Measurements from ENCODE around the gene COMT. TPM values are rescaled to one million over a fixed set of nuclear protein-coding genes. Genes with fewer than 3 reads are reported as not detected.

COMT gene
- total RNA-seq, 4 donors from 2014 or later, result 89.1 to 149 (median 138) TPM

DNA sequence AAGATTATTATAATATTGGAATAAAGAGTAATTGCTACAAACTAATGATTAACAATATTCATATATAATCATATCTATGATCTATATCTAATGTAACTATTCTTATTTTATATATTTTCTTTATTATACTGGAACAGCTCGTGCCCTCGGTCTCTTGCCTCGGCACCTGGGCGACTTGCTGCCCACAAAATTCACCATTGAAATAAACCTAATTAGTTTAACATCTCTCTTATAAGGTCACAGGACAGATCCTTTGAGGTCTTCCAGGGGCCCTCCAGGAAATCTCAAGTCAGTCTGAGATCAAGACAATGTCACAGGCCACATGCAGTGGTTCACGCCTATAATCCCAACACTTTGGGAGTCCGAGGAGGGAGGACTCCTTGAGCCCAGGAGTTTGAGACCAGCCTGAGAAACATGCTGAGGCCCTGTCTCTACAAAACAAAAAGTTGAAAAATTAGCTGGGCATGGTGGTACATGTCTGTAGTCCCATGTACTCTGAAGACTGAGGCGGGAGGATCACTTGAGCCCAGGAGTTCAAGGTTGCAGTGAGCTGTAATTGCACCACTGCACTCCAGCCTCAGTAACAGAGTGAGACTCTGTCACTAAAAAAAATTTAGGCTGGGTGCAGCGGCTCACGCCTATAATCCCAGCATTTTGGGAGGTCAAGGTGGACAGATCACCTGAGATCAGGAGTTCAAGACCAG lies 6.6 kb downstream of the COMT start:
- no peaks in the 10 kb centered on the region for H3K9me3 ChIP-seq
- no peak for TF ChIP-seq POLR2A (IDR thresholded peaks at IDR 0.05)
- TF ChIP-seq, protein P1, sequence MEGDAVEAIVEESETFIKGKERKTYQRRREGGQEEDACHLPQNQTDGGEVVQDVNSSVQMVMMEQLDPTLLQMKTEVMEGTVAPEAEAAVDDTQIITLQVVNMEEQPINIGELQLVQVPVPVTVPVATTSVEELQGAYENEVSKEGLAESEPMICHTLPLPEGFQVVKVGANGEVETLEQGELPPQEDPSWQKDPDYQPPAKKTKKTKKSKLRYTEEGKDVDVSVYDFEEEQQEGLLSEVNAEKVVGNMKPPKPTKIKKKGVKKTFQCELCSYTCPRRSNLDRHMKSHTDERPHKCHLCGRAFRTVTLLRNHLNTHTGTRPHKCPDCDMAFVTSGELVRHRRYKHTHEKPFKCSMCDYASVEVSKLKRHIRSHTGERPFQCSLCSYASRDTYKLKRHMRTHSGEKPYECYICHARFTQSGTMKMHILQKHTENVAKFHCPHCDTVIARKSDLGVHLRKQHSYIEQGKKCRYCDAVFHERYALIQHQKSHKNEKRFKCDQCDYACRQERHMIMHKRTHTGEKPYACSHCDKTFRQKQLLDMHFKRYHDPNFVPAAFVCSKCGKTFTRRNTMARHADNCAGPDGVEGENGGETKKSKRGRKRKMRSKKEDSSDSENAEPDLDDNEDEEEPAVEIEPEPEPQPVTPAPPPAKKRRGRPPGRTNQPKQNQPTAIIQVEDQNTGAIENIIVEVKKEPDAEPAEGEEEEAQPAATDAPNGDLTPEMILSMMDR (IDR thresholded peaks at IDR 0.05), result peak in 1 of 6 experiments; percentile 22
- no peaks in the 10 kb centered on the region for H3K27me3 ChIP-seq
- H3K27ac ChIP-seq, result no peak overlapping the region
- no peaks in the 10 kb centered on the region for H3K36me3 ChIP-seq
- DNase-seq, result no peak
- no peak overlapping the region for H3K4me3 ChIP-seq
- H3K4me1 ChIP-seq, result peaks cover 0 to 23% (median 0%) of the 10 kb centered on the region in 4 donors

DNA sequence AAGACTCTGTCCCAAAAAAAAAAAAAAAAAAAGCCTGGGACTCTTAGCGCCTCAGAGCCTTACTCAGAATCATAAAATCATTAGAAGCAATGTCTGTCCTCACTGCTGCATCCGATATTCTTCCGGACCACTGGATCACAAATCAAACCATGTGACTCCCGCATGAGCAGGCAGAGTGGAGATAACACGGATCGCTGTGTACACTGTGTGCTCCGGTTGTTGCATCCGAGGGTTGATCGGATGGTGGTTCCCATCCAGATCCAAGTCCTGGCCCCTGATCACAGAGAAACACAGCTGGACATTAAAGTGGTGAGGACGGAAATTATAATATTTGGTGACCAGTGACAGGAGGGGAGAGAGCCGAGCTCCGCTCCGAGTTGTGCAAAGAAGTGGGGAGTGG lies 9.8 kb downstream of the COMT start:
- TF ChIP-seq, protein P1 (IDR thresholded peaks at IDR 0.05), result no peak
- no peak for TF ChIP-seq POLR2A (IDR thresholded peaks at IDR 0.05)
- Histone ChIP-seq H3K4me3 (no peak overlapping the region), H3K36me3 (no peaks in the 10 kb centered on the region), H3K27ac (no peak overlapping the region), H3K27me3 (no peaks in the 10 kb centered on the region), H3K9me3 (no peaks in the 10 kb centered on the region), H3K4me1 (peaks cover 0 to 23% (median 0%) of the 10 kb centered on the region in 4 donors)
- DNase-seq, result no peak

DNA sequence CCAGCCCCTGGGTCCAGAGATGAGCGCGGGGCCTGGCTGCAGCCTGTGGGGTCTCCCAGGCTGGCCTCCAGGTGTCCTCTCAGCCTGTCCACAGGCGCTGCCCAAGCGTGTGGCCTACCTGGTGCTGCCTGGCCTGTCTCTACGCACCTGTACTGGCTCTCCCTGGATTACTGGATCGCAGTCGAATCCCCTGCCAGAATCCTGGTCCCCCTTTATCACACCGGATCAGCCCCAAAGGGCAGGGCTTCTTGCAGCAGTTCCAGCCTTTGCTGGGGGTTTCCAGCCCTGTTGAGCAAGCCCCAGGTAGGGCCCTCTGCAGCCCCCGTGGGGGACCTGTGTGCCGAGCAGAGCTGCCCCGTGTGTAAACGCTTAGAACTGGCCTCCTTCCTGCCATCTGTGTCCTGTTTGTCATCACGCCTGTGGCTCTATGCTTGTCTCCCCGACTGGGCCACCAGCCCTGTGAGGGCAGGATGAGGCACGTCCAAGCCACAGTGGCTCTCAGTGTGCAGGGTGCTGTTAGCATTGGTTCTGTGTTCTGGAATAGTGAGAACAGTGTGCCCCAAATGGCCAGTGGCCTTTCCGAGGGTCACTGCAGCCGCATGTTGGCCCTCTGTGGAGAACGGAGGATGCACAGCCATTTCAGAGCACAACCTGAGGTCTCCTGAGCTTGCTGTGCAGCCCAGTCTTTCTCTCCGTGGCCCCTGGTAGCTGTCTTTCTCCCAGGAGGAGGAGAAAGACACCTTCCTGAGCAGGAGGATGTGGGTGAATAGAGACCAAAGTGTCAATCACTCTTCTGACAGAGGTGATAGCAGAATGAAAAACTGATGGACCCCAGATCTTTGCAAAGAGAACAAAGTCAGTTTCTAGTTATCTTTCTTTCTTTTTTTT lies 13.9 kb downstream of the COMT start:
- Histone ChIP-seq H3K27ac (no peak overlapping the region), H3K36me3 (no peaks in the 10 kb centered on the region), H3K27me3 (no peaks in the 10 kb centered on the region), H3K4me3 (no peak overlapping the region), H3K4me1 (peaks cover 0 to 34% (median 4%) of the 10 kb centered on the region in 4 donors), H3K9me3 (no peaks in the 10 kb centered on the region)
- TF ChIP-seq, protein P1 (IDR thresholded peaks at IDR 0.05), result no peak
- TF ChIP-seq POLR2A (IDR thresholded peaks at IDR 0.05), result no peak
- no peak for DNase-seq

DNA sequence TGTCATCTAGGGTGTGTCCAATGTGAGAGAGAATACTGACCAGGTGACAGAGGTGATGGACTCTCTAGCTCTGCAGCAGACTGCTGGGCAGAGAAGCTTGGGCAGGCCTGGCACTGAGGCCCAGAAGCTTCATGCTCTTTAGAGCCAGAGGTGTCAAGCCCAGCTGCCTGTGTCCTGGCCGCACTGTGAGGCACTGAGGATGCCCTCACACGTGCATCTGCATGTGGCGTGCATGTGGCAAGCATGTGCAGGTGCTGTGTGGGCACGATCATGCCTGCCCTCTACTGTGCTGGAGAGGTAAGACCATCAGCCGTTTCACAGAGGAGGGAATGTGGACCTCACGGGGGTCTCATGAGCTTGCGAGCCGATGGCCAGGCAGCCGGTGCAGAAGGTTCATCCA lies 15.9 kb downstream of the COMT start:
- no peak overlapping the region for H3K27ac ChIP-seq
- no peaks in the 10 kb centered on the region for H3K27me3 ChIP-seq
- H3K4me3 ChIP-seq, result no peak overlapping the region
- H3K4me1 ChIP-seq, result peaks cover 0 to 43% (median 4%) of the 10 kb centered on the region in 4 donors
- no peaks in the 10 kb centered on the region for H3K9me3 ChIP-seq
- H3K36me3 ChIP-seq, result no peaks in the 10 kb centered on the region
- TF ChIP-seq POLR2A (IDR thresholded peaks at IDR 0.05), result no peak
- TF ChIP-seq, protein P1 (IDR thresholded peaks at IDR 0.05), result no peak
- no peak for DNase-seq

DNA sequence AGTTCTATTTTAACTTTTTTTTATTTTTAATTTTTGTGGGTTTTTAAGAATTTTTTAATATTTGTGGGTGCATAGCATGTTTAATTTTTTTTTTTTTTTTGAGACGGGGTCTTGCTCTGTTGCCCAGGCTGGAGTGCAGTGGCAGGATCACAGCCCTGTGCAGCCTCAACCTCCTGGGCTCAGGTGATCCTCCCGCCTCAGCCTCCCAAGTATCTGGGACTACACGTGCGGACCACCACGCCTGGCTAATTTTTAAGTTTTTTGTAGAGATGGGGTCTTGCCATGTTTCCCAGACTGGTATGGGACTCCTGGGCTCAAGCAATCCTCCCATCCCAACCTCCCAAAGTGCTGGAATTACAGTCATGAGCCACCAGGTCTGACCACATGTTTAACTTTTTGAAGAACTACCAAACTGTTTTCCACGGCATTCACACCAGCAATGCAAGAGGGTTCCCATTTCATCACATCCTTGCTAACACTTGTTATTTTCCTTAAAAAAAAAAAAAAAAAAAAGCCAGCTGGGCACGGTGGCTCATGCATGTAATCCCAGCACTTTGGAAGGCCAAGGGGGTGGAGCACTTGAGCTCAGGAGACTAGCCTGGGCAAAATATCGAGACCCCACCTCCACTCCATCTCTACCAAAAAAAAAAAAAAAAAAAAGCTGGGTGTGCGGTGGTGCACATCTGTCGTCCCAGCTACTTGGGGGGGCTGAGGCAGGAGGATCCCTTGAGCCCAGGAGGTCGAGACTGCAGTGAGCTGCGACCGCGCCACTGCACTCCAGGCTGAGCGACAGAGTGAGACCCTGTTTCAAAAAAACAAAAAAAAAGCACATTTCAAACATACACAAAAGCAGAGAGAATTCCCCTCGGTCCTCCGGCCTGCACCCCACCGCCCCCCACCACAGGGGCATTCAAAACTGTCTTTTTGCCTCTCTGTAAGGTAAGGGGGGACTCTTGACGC lies 16.8 kb downstream of the COMT start:
- H3K4me3 ChIP-seq, result peak overlapping the region in 1 of 4 donors; percentile 40

More for the DNA sequence above, 16.8 kb downstream of the COMT start:
- no peak for TF ChIP-seq POLR2A (IDR thresholded peaks at IDR 0.05)
- TF ChIP-seq, protein P1 (IDR thresholded peaks at IDR 0.05), result no peak
- no peak for DNase-seq
- H3K27me3 ChIP-seq, result no peaks in the 10 kb centered on the region
- H3K9me3 ChIP-seq, result no peaks in the 10 kb centered on the region
- H3K4me1 ChIP-seq, result peaks cover 0 to 42% (median 4%) of the 10 kb centered on the region in 4 donors
- H3K36me3 ChIP-seq, result no peaks in the 10 kb centered on the region
- H3K27ac ChIP-seq, result no peak overlapping the region

All from Peyer's patch (tissue), 4 donors.